ENCODE data around the gene NCL. TPM values are rescaled to one million over a fixed set of nuclear protein-coding genes. Genes with fewer than 3 reads are reported as not detected.
"Not testable (repeated sequence)": the region's sequence is repeated elsewhere in the genome, so short reads cannot be mapped to it uniquely, and the experiment has no call there.

Gene NCL
- polyA plus RNA-seq, 1 of the 3 experiments (the other 2 are of a cell fraction): 256 TPM

GRCh38 chr2:231409776-231410175, 54.5 kb downstream of the NCL start (continued):
- TF ChIP-seq REST (IDR thresholded peaks at IDR 0.05; ENCODE audit: low read depth, low read length) (no peak), YY1 (IDR thresholded peaks at IDR 0.05; ENCODE audit: low read depth) (no peak), EP300 (IDR thresholded peaks at IDR 0.05; ENCODE audit: borderline replicate concordance in 1 of 2, low read depth in 1 of 2, low read length in 1 of 2) (no peak)

- H3K27ac ChIP-seq (ENCODE audit: low read depth in 2 of 2, low read length in 1 of 2); H3K4me2 ChIP-seq; H3K9me3 ChIP-seq; H3K36me3 ChIP-seq (replicated peaks in 1 of 2; ENCODE audit: control insufficient read depth in 1 of 2, insufficient read depth in 2 of 2, low read length in 1 of 2); H3K4me1 ChIP-seq (ENCODE audit: control insufficient read depth in 1 of 2, insufficient read depth in 2 of 2, low read depth in 1 of 2, low read length in 1 of 2); H3K9me2 ChIP-seq; H3K9ac ChIP-seq; H4K20me1 ChIP-seq (ENCODE audit: insufficient read depth); H2AFZ ChIP-seq (ENCODE audit: low read depth); H3K79me2 ChIP-seq (ENCODE audit: insufficient read depth); H3K4me3 ChIP-seq (ENCODE audit: low read depth in 2 of 2, low read length in 1 of 2); POLR2A ChIA-PET; DNase-seq; H3K27me3 ChIP-seq (ENCODE audit: insufficient read depth); H3F3A ChIP-seq (replicated peaks; ENCODE audit: insufficient read depth): not testable (repeated sequence)
- 78% methylated on average over 9 of the region's 9 CpGs for WGBS (ENCODE audit: low lambda C conversion rate)
- CTCF ChIA-PET: interaction anchor here (1.1 to 17.2 kb wide), 6 partner anchors 9 to 180 kb away, joined by 3 to 302 read pairs (median 29); partner anchors contain the start of genes B3GNT7 and NCL
Measured at GRCh38 chr2:231408304-231408703, 56.0 kb downstream of the NCL start.

DNA sequence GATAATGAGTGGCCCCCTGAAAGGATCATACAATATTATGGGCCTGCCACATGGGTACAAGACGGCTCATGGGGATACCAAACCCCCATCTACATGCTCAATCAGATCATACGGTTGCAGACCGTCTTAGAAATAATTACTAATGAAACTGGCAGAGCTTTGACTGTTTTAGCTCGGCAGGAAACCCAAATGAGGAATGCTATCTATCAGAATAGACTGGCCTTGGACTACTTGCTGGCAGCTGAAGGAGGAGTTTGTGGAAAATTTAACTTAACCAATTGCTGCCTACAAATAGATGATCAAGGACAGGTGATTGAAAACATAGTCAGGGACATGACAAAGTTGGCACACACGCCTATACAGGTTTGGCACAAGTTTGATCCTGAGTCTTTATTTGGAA, 56.6 kb downstream of the NCL start:
- H3K36me3 ChIP-seq (replicated peaks in 1 of 2; ENCODE audit: control insufficient read depth in 1 of 2, insufficient read depth in 2 of 2, low read length in 1 of 2); H3K4me3 ChIP-seq (ENCODE audit: low read depth in 2 of 2, low read length in 1 of 2); H3K9me3 ChIP-seq; H3K9ac ChIP-seq; H3K4me1 ChIP-seq (ENCODE audit: control insufficient read depth in 1 of 2, insufficient read depth in 2 of 2, low read depth in 1 of 2, low read length in 1 of 2); H2AFZ ChIP-seq (ENCODE audit: low read depth); H3K27me3 ChIP-seq (ENCODE audit: insufficient read depth); H3K9me2 ChIP-seq; DNase-seq; H4K20me1 ChIP-seq (ENCODE audit: insufficient read depth); H3F3A ChIP-seq (replicated peaks; ENCODE audit: insufficient read depth); H3K79me2 ChIP-seq (ENCODE audit: insufficient read depth); H3K27ac ChIP-seq (ENCODE audit: low read depth in 2 of 2, low read length in 1 of 2); H3K4me2 ChIP-seq; POLR2A ChIA-PET: not testable (repeated sequence)
- CTCF ChIA-PET: interaction anchor here (0.6 to 17.2 kb wide), 8 partner anchors 9 to 179 kb away, joined by 3 to 302 read pairs (median 4); partner anchors contain the start of genes B3GNT7 and NCL
- 75% methylated on average over 5 of the region's 5 CpGs for WGBS (ENCODE audit: low lambda C conversion rate)
